HepG2 (cell line): Measurements from ENCODE around the gene SPANXN5. TPM values are rescaled to one million over a fixed set of nuclear protein-coding genes. Genes with fewer than 3 reads are reported as not detected.

Experiments
- ATAC-seq: fragments of 200-7000 bp; cut with Tn5 transposase; 3 replicates; pipeline ENCODE4 v1.9.1; 2020; ENCODE audit warnings: mild to moderate bottlenecking, moderate library complexity
- BruUV-seq: library from RNA; stranded (reverse); fragments of 400-500 nt; replicated peaks from 2 replicates; lab custom pipeline; 2021; lab: Mats Ljungman, UMichigan
- CTCF ChIA-PET: fragments of 300-600 bp; formaldehyde crosslinking; extraction: SDS; loops from one replicate; lab custom pipeline; 2021; ENCODE audit warnings: low total read pairs, inconsistent platforms, low intra/inter-chr PET ratio; lab: Yijun Ruan, JAX
- POLR2A ChIA-PET: fragments of 350-600 bp; sonication (Branson Sonifier 250); formaldehyde crosslinking; loops from one replicate; lab custom pipeline; 2020; ENCODE audit warnings: antibody characterized with exemption, inconsistent platforms; lab: Yijun Ruan, JAX
- DNase-seq: peaks from one replicate; pipeline ENCODE4 v3.0.0-alpha.2; 2015; ENCODE audit warnings: low spot score
- FAIRE-seq: peaks from 3 replicates; lab custom pipeline; 2011; peaks lifted over from hg19 to GRCh38; lab: Jason Lieb, UNC
- H2AFZ ChIP-seq: one replicate; pipeline ENCODE4 v1.6.1; 2011; ENCODE audit warnings: low read length, inconsistent platforms
- H3K27ac ChIP-seq: fragments of 300-600 bp; 3 replicates; pipeline ENCODE4 v1.8.0; 2011; ENCODE audit warnings: mixed run types, mild to moderate bottlenecking, mixed read lengths, low read length, inconsistent platforms; ENCODE audit not compliant: insufficient read depth; ENCODE audit errors: extremely low read length
- H3K27me3 ChIP-seq, 2 experiments: fragments of 200-600 bp in 1 of 2; 2 replicates in 1 of 2; 3 replicates in 1 of 2; pipeline versions ENCODE4 v1.6.0 to v1.8.0; 2011; ENCODE audit warnings: low read length in 2 of 2, mild to moderate bottlenecking in 2 of 2, moderate library complexity in 2 of 2, inconsistent platforms in 1 of 2; ENCODE audit not compliant: insufficient read depth in 2 of 2, control insufficient read depth in 1 of 2
- H3K36me3 ChIP-seq, 2 experiments: fragments of 200-600 bp in 1 of 2; replicated peaks in 1 of 2; 2 replicates in 1 of 2; 3 replicates in 1 of 2; pipeline versions ENCODE4 v1.5.1 to v1.8.0; 2011; ENCODE audit warnings: low read length in 2 of 2, inconsistent platforms in 1 of 2; ENCODE audit not compliant: insufficient read depth in 2 of 2, control insufficient read depth in 1 of 2
- H3K4me1 ChIP-seq: 2 replicates; pipeline ENCODE4 v1.5.1; 2012; ENCODE audit warnings: low read length, inconsistent platforms; ENCODE audit not compliant: insufficient read depth
- H3K4me2 ChIP-seq: 2 replicates; pipeline ENCODE4 v1.6.0; 2011; ENCODE audit warnings: low read depth, low read length, inconsistent platforms
- H3K4me3 ChIP-seq, 3 experiments: fragments of 200-600 bp in 1 of 3; sonication (generic), shearing (Covaris generic) in 1 of 3; replicated peaks in 1 of 3; 2 replicates each; pipeline ENCODE4 v1.5.1; 2011 to 2016; ENCODE audit warnings: low read length in 3 of 3, inconsistent platforms in 2 of 3, low read depth in 2 of 3, mild to moderate bottlenecking in 2 of 3, control low read depth in 1 of 3, mixed read lengths in 1 of 3; ENCODE audit not compliant: insufficient read depth in 1 of 3
- H3K79me2 ChIP-seq: one replicate; pipeline ENCODE4 v1.6.1; 2011; ENCODE audit warnings: low read length, inconsistent platforms; ENCODE audit not compliant: insufficient read depth
- H3K9ac ChIP-seq: 2 replicates; pipeline ENCODE4 v1.6.0; 2011; ENCODE audit warnings: mild to moderate bottlenecking, low read depth, low read length, inconsistent platforms; ENCODE audit not compliant: insufficient read depth
- H3K9me3 ChIP-seq: 2 replicates; pipeline ENCODE4 v1.5.1; 2012; ENCODE audit warnings: mild to moderate bottlenecking, low read length
- H4K20me1 ChIP-seq: 2 replicates; pipeline ENCODE4 v1.6.0; 2011; ENCODE audit warnings: inconsistent platforms, mild to moderate bottlenecking, low read length, moderate library complexity; ENCODE audit not compliant: insufficient read depth
- ARID5B ChIP-seq: IDR thresholded peaks from 2 replicates; pipeline ENCODE4 v1.4.0; 2020; ENCODE audit warnings: mild to moderate bottlenecking, missing genetic modification reagents
- ATRX ChIP-seq: sonication (generic); formaldehyde crosslinking; IDR thresholded peaks from 2 replicates; pipeline ENCODE4 v1.4.0; 2020; ENCODE audit warnings: missing genetic modification reagents, borderline replicate concordance
- HMGA1 ChIP-seq: sonication (generic); formaldehyde crosslinking; conservative IDR thresholded peaks from 2 replicates; pipeline ENCODE4 v1.4.0; 2020; ENCODE audit warnings: missing genetic modification reagents
- IRF2 ChIP-seq: IDR thresholded peaks from 2 replicates; pipeline ENCODE4 v1.6.1; 2018; ENCODE audit warnings: missing genetic modification reagents, missing compliant biosample characterization
- KDM1A ChIP-seq: IDR thresholded peaks from 2 replicates; pipeline ENCODE4 v1.6.1; 2016; ENCODE audit warnings: missing compliant biosample characterization
- MTF1 ChIP-seq: sonication (generic); formaldehyde crosslinking; IDR thresholded peaks from 2 replicates; pipeline ENCODE4 v1.5.0; 2020; ENCODE audit warnings: missing genetic modification reagents
- NR2F6 ChIP-seq, 2 experiments: IDR thresholded peaks; 2 replicates each; pipeline ENCODE4 v1.6.1; 2016; ENCODE audit warnings: antibody characterized with exemption in 1 of 2, mild to moderate bottlenecking in 1 of 2
- SAFB2 ChIP-seq: sonication (generic); formaldehyde crosslinking; IDR thresholded peaks from 2 replicates; pipeline ENCODE4 v1.5.1; 2020; ENCODE audit warnings: missing genetic modification reagents, low read depth, mild to moderate bottlenecking, borderline replicate concordance
- SRY ChIP-seq: sonication (generic); formaldehyde crosslinking; IDR thresholded peaks from 2 replicates; pipeline ENCODE4 v1.8.0; 2022; ENCODE audit warnings: mild to moderate bottlenecking, missing genetic modification reagents
- ZBTB43 ChIP-seq: sonication (generic); formaldehyde crosslinking; conservative IDR thresholded peaks from 2 replicates; pipeline ENCODE4 v1.4.0; 2020; ENCODE audit warnings: missing genetic modification reagents
- ZNF543 ChIP-seq: sonication (generic); formaldehyde crosslinking; IDR thresholded peaks from 2 replicates; pipeline ENCODE4 v1.4.0; 2020; ENCODE audit warnings: mild to moderate bottlenecking, missing genetic modification reagents
- ZNF770 ChIP-seq: sonication (generic); formaldehyde crosslinking; IDR thresholded peaks from 2 replicates; pipeline ENCODE4 v1.5.0; 2020; ENCODE audit warnings: mild to moderate bottlenecking, missing genetic modification reagents
- ZNF788 ChIP-seq: sonication (generic); formaldehyde crosslinking; IDR thresholded peaks from 2 replicates; pipeline ENCODE4 v1.5.0; 2020; ENCODE audit warnings: mild to moderate bottlenecking, missing genetic modification reagents, borderline replicate concordance
- WGBS: methylation state at CpG from one replicate; pipeline ENCODE4 v1.1.6; 2017; ENCODE audit warnings: low lambda C conversion rate; 5-methylcytosine and 5-hydroxymethylcytosine counted together
- in situ Hi-C: cut with HindIII; loops from 2 replicates; pipeline ENCODE4 v1.10.0; 2017; ENCODE audit warnings: low pct_unique_long_range_greater_than_20kb; ENCODE audit not compliant: extremely low pct_ligation_motif_present
- intact Hi-C: fragments of 100-400 bp; cut with micrococcal nuclease; formaldehyde crosslinking; loops from one replicate; pipeline ENCODE4 v1.10.0; 2022; ENCODE audit not compliant: unreplicated experiment
- polyA plus RNA-seq, 8 experiments: library from polyadenylated mRNA; depleted of rRNA in 3 of 8; stranded (reverse) in 7 of 8; unstranded in 1 of 8; fragments of >200 nt; fragmentation: Illumina TruSeq in 4 of 8; extraction: Trizol in 4 of 8; gene quantifications; 2 replicates each; pipeline versions ENCODE4 v1.2.1 to v1.2.3, GENCODE V29; 2011 to 2016; ENCODE audit warnings: low read depth in 4 of 8, missing spikeins in 1 of 8, mixed read lengths in 1 of 8; ENCODE audit not compliant: insufficient read depth in 1 of 8
- total RNA-seq, 5 experiments: library from RNA; depleted of rRNA; stranded (reverse); fragments of >200 nt; fragmentation: Illumina TruSeq; extraction: Trizol; gene quantifications; 2 replicates each; pipeline ENCODE4 v1.2.3, GENCODE V29; 2016; ENCODE audit warnings: low read depth in 1 of 5

The SPANXN5 gene
- total and polyA plus RNA-seq, 2 of the 13 experiments (the other 11 are each of a cell fraction or from before 2014, with no cell fraction given): not detected

- ATAC-seq: no peak
- ChIA-PET POLR2A (no interaction called here), CTCF (no interaction called here)
- no peak overlapping the region for H2AFZ ChIP-seq
- TF ChIP-seq KDM1A (CRISPR knock-in tag) (no peak), ZNF770 (CRISPR knock-in tag) (no peak), ZNF788 (CRISPR knock-in tag) (no peak), ZBTB43 (CRISPR knock-in tag) (no peak), NR2F6 (IDR thresholded peaks at IDR 0.05) (no peak), NR2F6 (CRISPR knock-in tag; IDR thresholded peaks at IDR 0.05) (no peak), MTF1 (CRISPR knock-in tag) (no peak), ZNF543 (no peak), SAFB2 (CRISPR knock-in tag) (no peak), ARID5B (no peak), HMGA1 (CRISPR knock-in tag) (no peak), IRF2 (CRISPR knock-in tag) (no peak), ATRX (CRISPR knock-in tag) (no peak), SRY (no peak)
- H4K20me1 ChIP-seq: no peaks in the 10 kb centered on the region
- DNase-seq: no peak
- H3K27me3 ChIP-seq: no peaks in the 10 kb centered on the region
- no peak for FAIRE-seq
- in situ Hi-C loops: no loop called here
- no peaks in the 10 kb centered on the region for H3K4me1 ChIP-seq
- no peaks in the 10 kb centered on the region for H3K36me3 ChIP-seq
- no peak overlapping the region for H3K27ac ChIP-seq
- no peak overlapping the region for H3K4me2 ChIP-seq
- no peak overlapping the region for H3K9ac ChIP-seq
- intact Hi-C loops: no loop called here
- H3K4me3 ChIP-seq: no peak overlapping the region
- no peaks in the 10 kb centered on the region for H3K9me3 ChIP-seq
- BruUV-seq: no TSS peak
- no peaks in the 10 kb centered on the region for H3K79me2 ChIP-seq
- WGBS: 15% methylated on average over 2 of the region's 2 CpGs
Measured at GRCh38 chrX:52839137-52839536, 41.9 kb upstream of the SPANXN5 start.
